ENCODE measurements around the gene QPRT.
"Not testable (repeated sequence)": the region's sequence is repeated elsewhere in the genome, so short reads cannot be mapped to it uniquely, and the experiment has no call there.

The QPRT gene

GRCh38 chr16:29720703-29721102, 41.7 kb downstream of the QPRT start:
- no peak for DNase-seq

GRCh38 chr16:29721167-29721879, 42.3 kb downstream of the QPRT start:
- peak; percentile 58 for DNase-seq

- no peak for DNase-seq
Measured at GRCh38 chr16:29726845-29727377, 47.9 kb downstream of the QPRT start.

DNA sequence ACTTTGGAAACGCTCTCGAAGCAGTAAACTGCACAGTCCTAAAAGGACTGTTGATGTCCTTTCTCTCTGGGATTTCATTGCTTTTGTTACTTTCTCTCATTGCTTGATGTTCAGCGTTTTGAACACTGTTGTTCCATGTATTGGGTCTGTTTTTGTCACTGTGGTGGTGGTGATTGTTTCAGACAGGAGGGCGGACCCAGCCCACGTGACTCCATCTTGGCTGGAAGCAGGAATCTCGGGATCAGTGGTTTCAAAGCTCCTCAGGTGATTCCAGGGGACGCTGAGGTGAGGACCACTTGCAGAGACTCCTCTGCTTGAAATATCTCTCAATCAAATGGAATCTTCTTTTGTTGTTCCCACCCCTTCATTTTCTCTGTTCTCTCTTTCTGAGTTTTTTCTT, 48.5 kb downstream of the QPRT start:
- DNase-seq = no peak

- DNase-seq = peak; percentile 60
Measured at GRCh38 chr16:29729116-29729521, 50.1 kb downstream of the QPRT start.

- DNase-seq = no peak
Measured at GRCh38 chr16:29730649-29731048, 51.7 kb downstream of the QPRT start.

DNA sequence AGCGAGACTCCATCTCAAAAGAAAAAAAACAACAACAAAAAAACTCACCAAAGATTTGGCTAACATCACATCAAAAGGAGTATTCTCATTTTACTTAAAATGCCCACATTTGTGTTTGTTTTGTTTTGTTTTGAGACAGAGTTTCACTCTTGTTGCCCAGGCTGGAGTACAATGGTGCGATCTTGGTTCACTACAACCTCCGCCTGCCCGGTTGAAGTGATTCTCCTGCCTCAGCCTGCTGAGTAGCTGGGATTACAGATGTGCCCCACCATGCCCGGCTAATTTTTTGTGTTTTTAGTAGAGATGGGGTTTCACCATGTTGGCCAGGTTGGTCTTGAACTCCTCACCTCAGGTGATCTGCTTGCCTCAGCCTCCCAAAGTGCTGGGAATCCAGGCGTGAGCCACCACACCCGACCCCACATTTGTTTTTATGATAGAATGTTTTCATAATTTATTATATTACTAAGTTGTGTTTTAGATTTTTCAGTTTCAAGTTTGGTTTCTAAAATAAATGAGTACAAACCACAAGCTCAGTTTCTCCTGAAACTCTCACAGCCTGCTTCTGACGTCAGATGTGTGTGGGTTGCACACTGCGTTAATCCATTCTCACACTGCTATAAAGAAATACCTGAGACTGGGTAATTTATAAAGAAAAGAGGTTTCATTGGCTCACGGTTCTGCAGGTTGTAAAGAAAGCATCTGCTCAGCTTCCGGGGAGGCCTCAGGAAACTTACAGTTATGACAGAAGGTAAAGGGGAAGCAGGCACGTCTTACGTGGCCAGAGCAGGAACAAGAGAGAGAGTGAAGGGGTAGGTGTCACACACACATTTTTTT, 53.0 kb downstream of the QPRT start:
- not testable (repeated sequence) for DNase-seq

DNA sequence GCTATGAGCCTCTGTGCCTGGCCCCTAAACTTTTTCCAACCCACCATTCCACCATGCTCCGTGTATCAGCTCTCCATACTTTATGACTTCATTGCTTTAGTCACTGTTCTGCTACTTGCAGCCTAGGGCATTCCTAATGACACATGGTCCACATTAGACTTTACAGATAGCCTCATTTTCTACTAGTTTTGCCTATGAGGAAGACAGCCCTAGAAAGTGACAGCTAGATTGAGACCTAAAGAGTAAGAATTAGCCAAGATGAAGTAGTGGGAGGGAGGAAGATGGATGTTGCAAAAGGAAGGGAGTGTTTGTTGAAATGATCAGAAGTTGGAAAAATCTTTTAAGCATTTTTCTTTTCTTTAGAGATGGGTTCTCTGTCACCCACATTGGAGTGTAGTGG, 55.8 kb downstream of the QPRT start:
- DNase-seq = no peak

DNA sequence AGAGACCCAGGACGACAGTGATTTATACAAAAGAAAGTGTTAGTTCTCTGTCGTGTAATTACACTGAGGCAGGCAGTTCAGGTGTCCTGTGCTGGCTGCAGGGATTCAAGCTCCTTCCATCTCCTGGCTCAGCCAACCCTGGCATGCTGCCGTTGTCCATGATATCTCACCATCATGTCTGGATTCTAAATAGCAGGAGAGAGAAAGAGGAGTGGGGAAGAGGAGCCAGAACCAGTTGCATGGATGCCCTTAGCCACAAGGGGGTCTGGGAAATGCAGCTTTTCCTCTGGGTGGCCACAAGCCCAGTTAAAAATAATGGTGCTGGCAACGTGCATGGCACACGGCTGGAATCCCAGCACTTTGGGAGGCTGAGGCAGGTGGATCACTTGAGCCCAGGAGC, 57.1 kb downstream of the QPRT start:
- DNase-seq = no peak

DNA sequence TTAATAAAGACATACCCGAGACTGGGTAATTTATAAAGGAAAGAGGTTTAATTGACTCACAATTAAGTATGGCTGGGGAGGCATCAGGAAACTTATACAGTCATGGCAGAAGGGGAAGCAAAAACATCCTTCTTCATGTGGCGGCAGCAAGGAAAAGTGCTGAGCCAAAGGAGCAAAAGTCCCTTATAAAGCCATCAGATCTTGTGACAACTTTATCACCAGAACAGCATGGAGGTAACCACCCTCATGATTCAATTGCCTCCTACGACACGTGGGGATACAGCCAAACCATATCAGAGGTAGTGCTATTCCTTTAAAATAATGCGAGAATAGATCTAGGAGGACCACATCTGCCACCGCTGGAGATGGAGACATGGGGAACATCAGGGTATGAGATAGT, 57.8 kb downstream of the QPRT start:
- DNase-seq = no peak

GRCh38 chr16:29737713-29738112, 58.7 kb downstream of the QPRT start:
- no peak for DNase-seq

GRCh38 chr16:29738514-29738913, 59.5 kb downstream of the QPRT start:
- no peak for DNase-seq

- not testable (repeated sequence) for DNase-seq
Measured at GRCh38 chr16:29739927-29740629, 61.1 kb downstream of the QPRT start.

- DNase-seq = not testable (repeated sequence)
Measured at GRCh38 chr16:29740630-29741015, 61.6 kb downstream of the QPRT start.

DNA sequence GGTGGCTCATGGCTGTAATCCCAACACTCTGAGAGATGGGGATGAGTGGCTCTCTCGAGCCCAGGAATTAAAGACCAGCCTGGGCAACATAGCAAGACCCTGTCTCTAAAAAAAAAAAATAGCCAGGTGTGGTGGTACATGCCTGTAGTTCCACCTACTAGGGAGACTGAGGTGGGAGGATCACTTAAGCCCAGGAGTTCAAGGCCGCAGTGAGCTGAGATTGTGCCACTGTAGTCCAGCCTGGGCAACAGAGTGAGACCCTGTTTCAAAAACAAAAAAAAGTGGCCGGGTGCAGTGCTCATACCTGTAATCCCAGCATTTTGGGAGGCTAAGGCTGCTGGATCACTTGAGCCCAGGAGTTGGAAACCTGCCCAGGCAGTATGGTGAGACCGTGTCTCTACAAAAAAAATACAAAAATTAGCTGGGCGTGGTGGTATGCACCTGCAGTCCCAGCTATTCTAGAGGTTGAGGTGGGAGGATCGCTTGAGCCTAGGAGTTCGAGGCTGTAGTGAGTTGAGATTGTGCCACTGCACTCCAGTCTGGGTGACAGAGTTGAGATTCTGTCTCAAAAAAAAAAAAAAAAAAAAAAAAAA, 63.8 kb downstream of the QPRT start:
- DNase-seq = no peak

GRCh38 chr16:29743475-29743826, 64.5 kb downstream of the QPRT start:
- no peak for DNase-seq

GRCh38 chr16:29743827-29744531, 65.0 kb downstream of the QPRT start:
- DNase-seq = no peak

GRCh38 chr16:29744541-29745101, 65.6 kb downstream of the QPRT start:
- no peak for DNase-seq

DNA sequence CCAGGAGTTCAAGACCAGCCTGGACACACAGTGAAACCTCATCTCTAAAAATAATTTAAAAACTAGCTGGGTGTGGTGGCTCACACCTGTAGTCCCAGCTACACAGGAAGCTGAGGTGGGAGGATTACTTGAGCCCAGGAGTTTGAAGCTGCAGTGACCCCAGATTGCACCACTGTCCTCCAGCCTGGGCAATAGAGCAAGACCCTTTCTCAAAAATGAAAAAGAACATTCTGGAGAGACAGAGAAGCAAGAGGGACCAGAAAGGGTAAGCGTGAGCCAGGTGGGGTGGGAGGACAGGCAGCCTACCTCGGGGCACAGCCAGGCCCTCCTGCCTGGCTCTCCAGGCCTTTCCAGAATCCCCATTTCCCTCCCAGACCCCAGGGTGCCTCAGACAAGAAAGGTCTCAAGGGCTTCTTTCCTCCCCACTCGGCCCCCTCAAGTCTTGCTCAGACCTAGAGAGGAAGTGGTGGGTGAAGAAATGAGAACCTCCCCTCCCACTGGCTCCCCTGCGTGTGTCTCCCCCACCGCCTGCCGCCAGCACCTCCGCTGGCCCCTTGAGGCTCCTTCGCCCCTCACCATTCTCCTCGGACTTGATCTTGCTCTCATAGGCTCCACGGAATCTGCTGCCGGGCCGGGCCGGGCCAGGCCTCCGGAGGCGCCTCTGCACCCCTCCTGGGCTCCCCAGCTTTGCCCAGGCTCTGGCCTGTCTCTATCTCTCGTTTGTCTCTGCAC, 66.3 kb downstream of the QPRT start:
- no peak for DNase-seq

DNA sequence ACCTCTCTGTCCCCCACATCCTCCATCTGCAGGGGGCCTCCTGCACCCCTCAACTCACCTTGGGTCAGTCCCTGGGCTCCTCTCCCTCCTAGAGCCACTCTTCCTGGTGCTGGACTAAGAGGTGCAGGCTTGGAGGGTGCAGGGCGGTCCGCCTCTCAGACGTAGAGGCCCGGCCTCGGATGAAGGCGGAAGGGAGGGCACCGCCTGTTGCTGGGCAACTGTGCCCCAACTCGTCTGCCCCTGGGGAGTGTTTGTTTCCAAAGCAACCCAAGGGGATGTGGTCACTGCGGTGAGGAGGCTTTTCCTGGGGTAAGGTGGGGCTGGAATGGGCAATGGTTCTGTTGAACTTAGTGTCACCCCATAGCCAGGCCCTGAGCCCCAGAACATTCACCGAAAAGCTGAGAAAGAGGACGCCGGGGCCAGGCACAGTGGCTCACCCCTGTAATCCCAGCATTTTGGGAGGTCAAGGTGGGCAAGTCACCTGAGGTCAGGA, 66.9 kb downstream of the QPRT start, which contains the start of gene C16orf54:
Gene C16orf54 (minus strand): TSS at position 138 of the 493 bp plus-strand sequence. CDS start 1,039 bp downstream, outside the sequence.
- no peak for DNase-seq

DNA sequence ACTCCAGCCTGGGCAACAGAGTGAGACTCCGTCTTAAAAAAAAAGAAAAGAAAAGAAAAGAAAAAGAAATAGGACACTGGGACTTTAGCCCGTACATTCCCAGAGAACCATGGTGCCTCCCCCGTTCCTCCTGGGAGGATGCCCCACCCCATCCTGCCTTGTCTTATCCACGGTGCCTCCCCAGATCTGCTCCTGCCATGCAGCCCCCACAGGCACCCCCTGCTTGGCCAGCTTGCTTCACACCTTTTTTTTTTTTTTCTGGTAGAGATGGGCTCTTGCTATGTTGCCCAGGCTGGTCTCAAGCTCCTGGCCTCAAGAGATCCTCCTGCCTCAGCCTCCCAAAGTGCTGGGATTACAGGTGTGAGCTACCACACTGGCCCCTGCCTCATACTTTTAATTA, 67.5 kb downstream of the QPRT start:
- not testable (repeated sequence) for DNase-seq
